Ascending aorta (tissue), 2 donors: ENCODE measurements around the gene ADGRB2. TPM values are rescaled to one million over a fixed set of nuclear protein-coding genes. Genes with fewer than 3 reads are reported as not detected.

Experiments used
- DNase-seq, 2 donors: peaks; one replicate each; pipeline ENCODE4 v3.0.0-alpha.2; 2019; ENCODE audit warnings: low spot score in 2 of 2
- H3K27ac ChIP-seq, 2 donors: fragments of 200-600 bp; sonication (generic); one replicate each; pipeline ENCODE4 v1.5.1; 2016 to 2017; ENCODE audit warnings: mild to moderate bottlenecking in 1 of 2
- H3K27me3 ChIP-seq: fragments of 200-600 bp; sonication (generic); one replicate; pipeline ENCODE4 v1.5.1; 2017
- H3K36me3 ChIP-seq, 2 donors: fragments of 200-600 bp; sonication (generic); one replicate each; pipeline ENCODE4 v1.5.1; 2016
- H3K4me1 ChIP-seq, 2 donors: fragments of 200-600 bp; sonication (generic); one replicate each; pipeline ENCODE4 v1.5.1; 2016 to 2017; ENCODE audit warnings: mild to moderate bottlenecking in 1 of 2
- H3K4me3 ChIP-seq, 2 donors: fragments of 200-600 bp; sonication (generic); one replicate each; pipeline ENCODE4 v1.5.1; 2016 to 2017; ENCODE audit warnings: mild to moderate bottlenecking in 1 of 2
- H3K9me3 ChIP-seq, 2 donors: fragments of 200-600 bp; sonication (generic); one replicate each; pipeline ENCODE4 v1.5.1; 2016
- CTCF ChIP-seq, 3 experiments: fragments of 200-600 bp in 2 of 3; fragments of 450-650 bp in 1 of 3; sonication (generic) in 2 of 3; IDR thresholded peaks; one replicate each; pipeline ENCODE4 v1.5.1; 2016 to 2019; ENCODE audit warnings: antibody characterized with exemption in 3 of 3, mild to moderate bottlenecking in 1 of 3, moderate library complexity in 1 of 3
- intact Hi-C: fragments of 100-400 bp; cut with DNase I; formaldehyde crosslinking; loops from one replicate; pipeline ENCODE4 v1.15.1; 2023
- total RNA-seq: library from RNA; depleted of rRNA; stranded (reverse); fragments of >200 nt; gene quantifications from one replicate; pipeline ENCODE4 v1.1.0, GENCODE V29; 2016

The ADGRB2 gene
- total RNA-seq = 1.9 TPM

GRCh38 chr1:31764312-31765040 lies at the start of gene ADGRB2:
Gene ADGRB2 (minus strand): TSS chr1:31764340. CDS start chr1:31757221, 7,119 bp downstream.
- Histone ChIP-seq H3K27me3 (no peaks in the 10 kb centered on the region), H3K4me3 (peak within 1 kb of the TSS; percentile 63 to 86), H3K36me3 (no peaks in the 10 kb centered on the region), H3K9me3 (no peaks in the 10 kb centered on the region), H3K27ac (no peak within 1 kb of the TSS), H3K4me1 (peaks cover 10 to 31% of the 10 kb centered on the region in 2 donors)
- DNase-seq = no peak
- intact Hi-C loops = loop anchor here (5.0 kb wide), 1 partner anchor 298 kb away; no protein-coding TSS in a partner anchor
- TF ChIP-seq CTCF (IDR thresholded peaks at IDR 0.05) = no peak

- TF ChIP-seq CTCF (IDR thresholded peaks at IDR 0.05) = no peak
- no peak for DNase-seq
- no peaks in the 10 kb centered on the region for H3K9me3 ChIP-seq
- H3K27ac ChIP-seq = no peak overlapping the region
- no peaks in the 10 kb centered on the region for H3K27me3 ChIP-seq
- H3K4me3 ChIP-seq = no peak overlapping the region
- no peaks in the 10 kb centered on the region for H3K36me3 ChIP-seq
- no peaks in the 10 kb centered on the region for H3K4me1 ChIP-seq
- intact Hi-C loops = no loop called here
Observed at GRCh38 chr1:31812158-31812829, 48.2 kb upstream of the ADGRB2 start.

- Histone ChIP-seq H3K27ac (no peak overlapping the region), H3K36me3 (no peaks in the 10 kb centered on the region), H3K9me3 (no peaks in the 10 kb centered on the region), H3K4me3 (no peak overlapping the region), H3K4me1 (no peaks in the 10 kb centered on the region), H3K27me3 (no peaks in the 10 kb centered on the region)
- intact Hi-C loops = no loop called here
- peak in 1 of 2 donors; percentile 52 for DNase-seq
- no peak for TF ChIP-seq CTCF (IDR thresholded peaks at IDR 0.05)
Observed at GRCh38 chr1:31811605-31812004, 47.5 kb upstream of the ADGRB2 start.

GRCh38 chr1:31809698-31810097 lies 45.6 kb upstream of the ADGRB2 start:
- no peaks in the 10 kb centered on the region for H3K27me3 ChIP-seq
- H3K9me3 ChIP-seq = no peaks in the 10 kb centered on the region
- intact Hi-C loops = no loop called here
- no peaks in the 10 kb centered on the region for H3K4me1 ChIP-seq
- no peak overlapping the region for H3K27ac ChIP-seq
- peak in 1 of 2 donors; percentile 50 for DNase-seq
- no peak overlapping the region for H3K4me3 ChIP-seq
- H3K36me3 ChIP-seq = no peaks in the 10 kb centered on the region
- TF ChIP-seq CTCF (IDR thresholded peaks at IDR 0.05) = no peak

- Histone ChIP-seq H3K4me1 (no peaks in the 10 kb centered on the region), H3K36me3 (no peaks in the 10 kb centered on the region), H3K27me3 (no peaks in the 10 kb centered on the region), H3K4me3 (no peak overlapping the region), H3K9me3 (no peaks in the 10 kb centered on the region), H3K27ac (no peak overlapping the region)
- TF ChIP-seq CTCF (IDR thresholded peaks at IDR 0.05) = no peak
- no peak for DNase-seq
- intact Hi-C loops = no loop called here
Observed at GRCh38 chr1:31807273-31808048, 43.3 kb upstream of the ADGRB2 start.
